Upper lobe of left lung (tissue), 6 donors: ENCODE measurements around the gene LCE6A. TPM values are rescaled to one million over a fixed set of nuclear protein-coding genes. Genes with fewer than 3 reads are reported as not detected.

ENCODE experiments used
- ATAC-seq, 2 donors: fragments of 200-7000 bp; cut with Tn5 transposase; one replicate each; pipeline ENCODE4 v1.9.1; 2022; ENCODE audit warnings: mild to moderate bottlenecking in 2 of 2, moderate library complexity in 2 of 2; ENCODE audit not compliant: low FRiP score in 2 of 2
- DNase-seq, 2 donors: peaks; one replicate each; pipeline ENCODE4 v3.0.0-alpha.2; 2019 to 2020
- H3K27ac ChIP-seq, 4 donors: fragments of 200-600 bp; sonication (generic); one replicate each; pipeline ENCODE4 v1.5.1; 2016 to 2019
- H3K27me3 ChIP-seq, 4 donors: fragments of 200-600 bp; sonication (generic); one replicate each; pipeline ENCODE4 v1.5.1; 2017 to 2019
- H3K36me3 ChIP-seq, 4 donors: fragments of 200-600 bp; sonication (generic); one replicate each; pipeline ENCODE4 v1.5.1; 2016 to 2019
- H3K4me1 ChIP-seq, 4 donors: fragments of 200-600 bp; sonication (generic); one replicate each; pipeline ENCODE4 v1.5.1; 2018 to 2019
- H3K4me3 ChIP-seq, 4 donors: fragments of 200-600 bp; sonication (generic); one replicate each; pipeline ENCODE4 v1.5.1; 2017 to 2019; ENCODE audit warnings: mild to moderate bottlenecking in 2 of 4, moderate library complexity in 1 of 4
- H3K9me3 ChIP-seq, 4 donors: fragments of 200-600 bp; sonication (generic); one replicate each; pipeline ENCODE4 v1.5.1; 2018 to 2019
- EP300 ChIP-seq, 4 donors: sonication (generic); formaldehyde crosslinking; IDR thresholded peaks; one replicate each; pipeline ENCODE4 v1.5.1; 2017; ENCODE audit warnings: antibody characterized with exemption in 4 of 4, control low read depth in 2 of 4
- POLR2A ChIP-seq, 4 donors: fragments of 450-650 bp; IDR thresholded peaks; one replicate each; pipeline ENCODE4 v1.5.1; 2016 to 2017; ENCODE audit warnings: antibody characterized with exemption in 4 of 4, mild to moderate bottlenecking in 2 of 4
- POLR2AphosphoS5 ChIP-seq, 2 donors: sonication (generic); formaldehyde crosslinking; IDR thresholded peaks; one replicate each; pipeline ENCODE4 v1.5.1; 2017; ENCODE audit warnings: antibody characterized with exemption in 2 of 2
- WGBS, 2 donors: methylation state at CpG; one replicate each; pipeline ENCODE4 v1.1.5; 2017 to 2018; 5-methylcytosine and 5-hydroxymethylcytosine counted together
- total RNA-seq, 6 donors: library from RNA; depleted of rRNA in 4 of 6; stranded (reverse); fragments of >200 nt in 4 of 6; gene quantifications; one replicate each; pipeline versions ENCODE4 v1.1.0 to v1.2.1, GENCODE V29; 2016 to 2021
- TF ChIP-seq, protein P1 (sequence below), 6 experiments: fragments of 450-650 bp in 4 of 6; fragments of 200-600 bp in 2 of 6; sonication (generic) in 2 of 6; IDR thresholded peaks; one replicate each; pipeline ENCODE4 v1.5.1; 2016 to 2019; ENCODE audit warnings: antibody characterized with exemption in 6 of 6
- donor health status: DM: no; HTN: no; CAD: no; lungs with moderate emphysema.
- donor health status: DM: no; HTN: yes; CAD: no; lungs with severe emphysema.

Gene LCE6A
- total RNA-seq, 6 donors from 2014 or later: not detected

DNA sequence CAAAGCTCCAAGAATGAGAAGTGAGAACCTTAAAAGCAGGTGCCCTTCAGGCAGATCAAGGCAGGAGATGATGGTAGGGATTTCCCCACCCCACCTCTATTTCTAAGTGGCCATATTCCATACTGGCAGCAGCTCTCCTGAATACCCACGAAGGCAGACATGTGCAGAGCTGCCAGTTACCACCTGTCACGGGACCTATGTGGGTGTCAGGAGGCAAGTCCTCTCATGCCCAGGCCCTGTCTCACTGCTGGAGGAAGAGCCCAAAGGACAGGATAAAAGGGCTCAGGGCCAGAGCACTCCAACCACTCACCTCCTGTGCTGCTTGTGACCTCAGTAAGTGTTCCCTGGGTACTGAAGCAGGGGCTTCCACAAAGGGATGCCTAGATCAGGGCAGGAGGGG is 31.6 kb upstream of the LCE6A start:
- WGBS, 2 donors: 76 to 78% methylated on average over 2 of the region's 2 CpGs

DNA sequence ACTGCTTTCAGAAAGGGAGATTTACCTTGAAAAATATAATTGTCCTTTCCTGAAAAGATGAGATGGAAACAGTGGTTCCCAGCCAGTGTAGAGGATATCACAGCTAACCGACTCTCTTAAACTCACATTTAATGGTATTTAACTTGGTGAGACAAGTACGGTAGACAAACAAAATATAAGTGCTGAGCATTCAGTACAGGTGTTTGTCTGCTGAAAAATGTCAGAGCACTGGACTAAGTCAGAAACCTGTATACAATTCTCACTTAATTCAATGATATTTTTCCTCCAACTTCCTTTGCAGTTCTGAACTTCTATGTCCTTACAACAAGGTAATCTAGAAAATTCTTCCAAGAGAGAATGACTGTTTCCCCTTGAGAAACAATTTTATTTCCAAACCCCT is 31.0 kb upstream of the LCE6A start, which contains the start of gene LCE1B:
LCE1B (plus strand) TSS at position 301 of the 400 bp plus-strand sequence. CDS start 476 bp downstream, outside the sequence.
- no peak within 1 kb of the TSS for H3K4me3 ChIP-seq
- no peak for ATAC-seq
- H3K27me3 ChIP-seq: no peaks in the 10 kb centered on the region
- no peaks in the 10 kb centered on the region for H3K36me3 ChIP-seq
- peaks cover 0 to 3% (median 0%) of the 10 kb centered on the region in 4 donors for H3K9me3 ChIP-seq
- TF ChIP-seq POLR2AphosphoS5 (IDR thresholded peaks at IDR 0.05): no peak
- TF ChIP-seq, protein P1, sequence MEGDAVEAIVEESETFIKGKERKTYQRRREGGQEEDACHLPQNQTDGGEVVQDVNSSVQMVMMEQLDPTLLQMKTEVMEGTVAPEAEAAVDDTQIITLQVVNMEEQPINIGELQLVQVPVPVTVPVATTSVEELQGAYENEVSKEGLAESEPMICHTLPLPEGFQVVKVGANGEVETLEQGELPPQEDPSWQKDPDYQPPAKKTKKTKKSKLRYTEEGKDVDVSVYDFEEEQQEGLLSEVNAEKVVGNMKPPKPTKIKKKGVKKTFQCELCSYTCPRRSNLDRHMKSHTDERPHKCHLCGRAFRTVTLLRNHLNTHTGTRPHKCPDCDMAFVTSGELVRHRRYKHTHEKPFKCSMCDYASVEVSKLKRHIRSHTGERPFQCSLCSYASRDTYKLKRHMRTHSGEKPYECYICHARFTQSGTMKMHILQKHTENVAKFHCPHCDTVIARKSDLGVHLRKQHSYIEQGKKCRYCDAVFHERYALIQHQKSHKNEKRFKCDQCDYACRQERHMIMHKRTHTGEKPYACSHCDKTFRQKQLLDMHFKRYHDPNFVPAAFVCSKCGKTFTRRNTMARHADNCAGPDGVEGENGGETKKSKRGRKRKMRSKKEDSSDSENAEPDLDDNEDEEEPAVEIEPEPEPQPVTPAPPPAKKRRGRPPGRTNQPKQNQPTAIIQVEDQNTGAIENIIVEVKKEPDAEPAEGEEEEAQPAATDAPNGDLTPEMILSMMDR (IDR thresholded peaks at IDR 0.05): no peak
- no peak for TF ChIP-seq POLR2A (IDR thresholded peaks at IDR 0.05)
- TF ChIP-seq EP300 (IDR thresholded peaks at IDR 0.05): no peak
- H3K4me1 ChIP-seq: no peaks in the 10 kb centered on the region
- 82 to 83% methylated on average over 2 of the region's 2 CpGs for WGBS, 2 donors
- DNase-seq: no peak
- no peak within 1 kb of the TSS for H3K27ac ChIP-seq

More for the DNA sequence above, 31.6 kb upstream of the LCE6A start:
- Histone ChIP-seq H3K9me3 (peaks cover 0 to 3% (median 0%) of the 10 kb centered on the region in 4 donors), H3K4me3 (no peak overlapping the region), H3K27me3 (no peaks in the 10 kb centered on the region), H3K27ac (no peak overlapping the region), H3K4me1 (no peaks in the 10 kb centered on the region), H3K36me3 (no peaks in the 10 kb centered on the region)
- TF ChIP-seq POLR2AphosphoS5 (IDR thresholded peaks at IDR 0.05): no peak
- TF ChIP-seq EP300 (IDR thresholded peaks at IDR 0.05): no peak
- TF ChIP-seq, protein P1 (IDR thresholded peaks at IDR 0.05): no peak
- no peak for TF ChIP-seq POLR2A (IDR thresholded peaks at IDR 0.05)
- no peak for DNase-seq
- no peak for ATAC-seq

DNA sequence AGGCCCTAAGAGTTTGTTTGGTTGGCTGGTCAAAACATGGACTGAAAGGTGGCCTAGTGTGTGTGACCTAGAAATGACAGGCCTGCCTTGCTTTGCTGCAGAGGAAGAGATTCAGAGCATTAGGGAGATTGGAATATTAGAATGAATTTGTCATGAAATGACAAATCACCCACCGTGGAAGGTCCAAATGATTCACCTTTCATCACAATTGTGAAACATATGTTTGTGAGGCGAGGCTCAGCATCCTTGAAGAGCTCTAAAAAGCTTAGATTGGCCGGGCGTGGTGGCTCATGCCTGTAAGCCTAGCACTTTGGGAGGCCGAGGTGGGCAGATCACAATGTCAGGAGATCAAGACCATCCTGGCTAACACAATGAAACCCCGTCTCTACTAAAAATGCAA is 25.3 kb upstream of the LCE6A start:
- ATAC-seq (no peak), DNase-seq (no peak)
- no peak overlapping the region for H3K27ac ChIP-seq
- no peaks in the 10 kb centered on the region for H3K9me3 ChIP-seq
- no peaks in the 10 kb centered on the region for H3K27me3 ChIP-seq
- TF ChIP-seq EP300 (IDR thresholded peaks at IDR 0.05) (no peak), POLR2A (IDR thresholded peaks at IDR 0.05) (no peak)
- TF ChIP-seq, protein P1 (IDR thresholded peaks at IDR 0.05): no peak
- H3K4me1 ChIP-seq: no peaks in the 10 kb centered on the region
- 82 to 86% methylated on average over 6 of the region's 6 CpGs for WGBS, 2 donors
- H3K36me3 ChIP-seq: no peaks in the 10 kb centered on the region
- H3K4me3 ChIP-seq: no peak overlapping the region

DNA sequence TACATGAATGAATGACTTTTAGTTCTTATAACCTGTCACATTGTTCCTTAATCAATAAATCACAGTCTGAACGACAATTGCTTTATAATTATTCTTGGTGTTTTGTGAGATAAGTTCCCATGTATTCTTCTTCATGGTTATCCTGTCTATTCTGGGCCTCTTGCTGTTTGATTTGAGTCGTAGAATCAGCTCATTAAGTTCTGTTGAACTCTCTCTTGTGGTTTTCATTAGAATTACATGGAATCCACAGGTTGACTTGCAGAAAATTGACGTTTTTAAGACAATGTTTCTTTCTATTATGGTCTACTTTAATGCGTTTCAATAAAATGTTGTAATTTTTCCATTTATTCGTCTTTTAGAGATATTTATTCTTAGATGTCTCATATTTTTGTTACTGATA is 19.4 kb upstream of the LCE6A start:
- 38 to 46% methylated on average over 5 of the region's 5 CpGs for WGBS, 2 donors
- TF ChIP-seq POLR2AphosphoS5 (IDR thresholded peaks at IDR 0.05) (no peak), EP300 (IDR thresholded peaks at IDR 0.05) (no peak), POLR2A (IDR thresholded peaks at IDR 0.05) (no peak)
- TF ChIP-seq, protein P1 (IDR thresholded peaks at IDR 0.05): no peak
- DNase-seq (no peak), ATAC-seq (no peak)
- Histone ChIP-seq H3K9me3 (no peaks in the 10 kb centered on the region), H3K27me3 (no peaks in the 10 kb centered on the region), H3K4me3 (no peak overlapping the region), H3K27ac (no peak overlapping the region), H3K4me1 (no peaks in the 10 kb centered on the region), H3K36me3 (no peaks in the 10 kb centered on the region)

DNA sequence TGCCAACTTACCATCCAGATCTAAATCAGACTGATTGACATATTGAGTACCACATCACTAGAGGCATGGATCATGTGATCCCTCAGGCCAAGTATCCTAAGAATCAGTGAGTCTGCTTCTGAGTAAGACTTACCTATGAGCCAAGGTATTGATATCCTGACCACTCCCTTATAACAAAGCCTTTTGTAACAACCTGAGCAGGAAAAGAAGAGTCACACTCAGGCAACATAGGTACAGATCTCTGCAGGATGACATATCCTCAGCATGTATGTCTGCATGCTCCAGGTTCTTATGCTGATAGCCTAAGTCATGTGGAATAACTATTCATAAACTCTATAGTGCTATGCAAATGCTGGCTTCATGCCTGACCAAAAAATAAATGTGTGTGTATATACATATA is 17.7 kb upstream of the LCE6A start:
- Histone ChIP-seq H3K9me3 (no peaks in the 10 kb centered on the region), H3K4me1 (no peaks in the 10 kb centered on the region), H3K27me3 (no peaks in the 10 kb centered on the region), H3K27ac (no peak overlapping the region), H3K36me3 (no peaks in the 10 kb centered on the region), H3K4me3 (no peak overlapping the region)
- ATAC-seq (no peak), DNase-seq (no peak)
- TF ChIP-seq EP300 (IDR thresholded peaks at IDR 0.05) (no peak), POLR2AphosphoS5 (IDR thresholded peaks at IDR 0.05) (no peak), POLR2A (IDR thresholded peaks at IDR 0.05) (no peak)
- TF ChIP-seq, protein P1 (IDR thresholded peaks at IDR 0.05): no peak
